ENCODE results near the gene RALGPS1.

RALGPS1 gene

GRCh38 chr9:127224883-127225739, 310.5 kb downstream of the RALGPS1 start:
- DNase-seq (ENCODE audit: low read depth), result peak; percentile 73

DNA sequence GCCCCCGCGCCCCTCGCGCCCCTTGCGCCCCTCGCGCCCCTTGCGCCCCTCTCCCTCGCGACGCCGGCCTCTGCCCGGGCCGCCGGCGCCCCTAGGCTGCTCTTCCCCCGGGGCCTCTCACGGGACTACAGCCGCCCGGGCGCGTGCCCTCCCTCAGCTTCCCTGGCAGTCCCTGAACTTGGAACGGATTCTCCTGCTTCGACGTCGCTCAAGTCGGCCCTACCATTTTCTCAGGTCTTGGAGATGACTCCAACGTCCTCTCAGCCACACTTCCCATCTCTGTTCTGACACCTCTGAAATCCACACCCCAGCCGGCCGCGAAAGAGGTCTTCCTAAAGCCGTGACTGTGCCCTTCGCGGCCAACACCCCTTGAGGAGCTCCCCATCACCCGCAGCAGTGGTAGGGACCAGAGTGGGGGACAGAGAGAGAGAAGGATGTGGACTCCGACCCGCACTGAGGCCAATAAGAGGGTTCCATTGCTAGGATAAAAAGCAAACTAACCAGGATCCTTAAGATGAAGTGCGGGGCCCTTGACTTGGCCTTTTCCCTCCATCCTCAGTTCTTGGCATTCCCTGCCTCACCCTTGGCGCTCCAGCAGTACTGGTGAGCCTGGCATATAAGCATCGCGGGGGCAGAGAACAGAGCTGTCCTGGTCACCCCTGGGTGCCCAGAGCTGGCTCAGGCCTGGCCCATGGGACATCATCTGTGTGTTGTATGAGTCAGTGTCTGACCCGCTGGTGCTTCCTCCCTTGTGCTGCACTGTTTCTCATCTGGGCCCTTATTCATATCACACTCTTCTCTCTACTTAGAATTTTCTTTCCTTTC, 311.4 kb downstream of the RALGPS1 start:
- DNase-seq (ENCODE audit: low read depth), result no peak

GRCh38 chr9:127229691-127230417, 315.3 kb downstream of the RALGPS1 start:
- no peak for DNase-seq (ENCODE audit: low read depth)

- no peak for DNase-seq (ENCODE audit: low read depth)
These were observed 317.1 kb downstream of the RALGPS1 start for GRCh38 chr9:127231666-127232065.

DNA sequence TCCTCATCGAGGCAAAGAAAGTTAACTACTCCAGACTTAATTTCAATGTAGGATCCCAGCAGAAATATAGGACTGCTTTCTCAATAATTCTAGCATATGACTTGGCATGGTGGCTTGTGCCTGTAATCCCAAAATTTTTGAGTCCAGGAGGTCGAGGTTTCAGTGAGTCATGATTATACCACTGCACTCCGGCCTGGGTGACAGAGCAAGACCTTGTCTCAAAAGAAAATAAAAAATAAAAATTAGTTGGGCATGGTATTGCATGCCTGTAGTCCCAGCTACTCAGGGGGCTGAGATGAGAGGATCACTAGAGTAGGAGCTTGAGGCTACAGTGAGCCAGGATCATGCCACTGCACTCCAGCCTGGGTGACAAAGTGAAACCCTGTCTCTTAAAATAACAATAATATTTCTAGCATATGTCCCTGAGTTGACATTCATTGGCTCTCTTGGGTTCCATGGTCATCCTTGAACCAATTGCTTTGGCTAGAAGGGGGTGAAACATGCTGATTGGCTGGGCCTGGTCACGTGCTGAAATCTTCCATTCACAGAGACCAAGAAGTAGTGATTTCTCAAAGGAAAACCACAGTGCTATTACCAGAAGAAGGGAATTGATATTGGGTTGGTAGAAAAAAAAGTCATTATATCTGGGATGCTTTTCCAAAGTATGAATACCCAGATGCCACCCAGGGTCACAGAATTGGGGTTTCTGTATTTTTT, 318.4 kb downstream of the RALGPS1 start:
- DNase-seq (ENCODE audit: low read depth), result no peak

- DNase-seq (ENCODE audit: low read depth), result no peak
These were observed 319.0 kb downstream of the RALGPS1 start for GRCh38 chr9:127233550-127233949.

GRCh38 chr9:127233989-127234388, 319.4 kb downstream of the RALGPS1 start:
- no peak for DNase-seq (ENCODE audit: low read depth)

DNA sequence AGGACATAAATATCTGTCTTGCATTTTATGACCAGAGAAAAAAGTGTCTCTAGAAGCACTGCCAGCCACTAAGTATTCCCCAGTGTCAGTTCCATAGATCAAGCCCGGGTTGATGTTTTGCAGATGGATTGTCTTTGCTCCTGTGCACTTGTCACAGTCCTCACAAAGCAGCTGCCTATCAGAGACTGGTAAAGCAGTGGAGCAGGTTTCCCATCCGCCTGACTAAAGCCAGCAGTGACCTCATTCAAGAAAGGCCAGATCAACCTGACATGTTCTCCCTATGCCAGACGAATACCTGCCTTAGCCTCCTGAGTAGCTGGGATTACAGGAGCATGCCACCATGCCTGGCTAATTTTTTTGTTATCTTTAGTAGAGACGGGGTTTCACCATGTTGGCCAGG, 323.2 kb downstream of the RALGPS1 start:
- DNase-seq (ENCODE audit: low read depth), result no peak

GRCh38 chr9:127241354-127241753, 326.8 kb downstream of the RALGPS1 start:
- DNase-seq (ENCODE audit: low read depth), result no peak

DNA sequence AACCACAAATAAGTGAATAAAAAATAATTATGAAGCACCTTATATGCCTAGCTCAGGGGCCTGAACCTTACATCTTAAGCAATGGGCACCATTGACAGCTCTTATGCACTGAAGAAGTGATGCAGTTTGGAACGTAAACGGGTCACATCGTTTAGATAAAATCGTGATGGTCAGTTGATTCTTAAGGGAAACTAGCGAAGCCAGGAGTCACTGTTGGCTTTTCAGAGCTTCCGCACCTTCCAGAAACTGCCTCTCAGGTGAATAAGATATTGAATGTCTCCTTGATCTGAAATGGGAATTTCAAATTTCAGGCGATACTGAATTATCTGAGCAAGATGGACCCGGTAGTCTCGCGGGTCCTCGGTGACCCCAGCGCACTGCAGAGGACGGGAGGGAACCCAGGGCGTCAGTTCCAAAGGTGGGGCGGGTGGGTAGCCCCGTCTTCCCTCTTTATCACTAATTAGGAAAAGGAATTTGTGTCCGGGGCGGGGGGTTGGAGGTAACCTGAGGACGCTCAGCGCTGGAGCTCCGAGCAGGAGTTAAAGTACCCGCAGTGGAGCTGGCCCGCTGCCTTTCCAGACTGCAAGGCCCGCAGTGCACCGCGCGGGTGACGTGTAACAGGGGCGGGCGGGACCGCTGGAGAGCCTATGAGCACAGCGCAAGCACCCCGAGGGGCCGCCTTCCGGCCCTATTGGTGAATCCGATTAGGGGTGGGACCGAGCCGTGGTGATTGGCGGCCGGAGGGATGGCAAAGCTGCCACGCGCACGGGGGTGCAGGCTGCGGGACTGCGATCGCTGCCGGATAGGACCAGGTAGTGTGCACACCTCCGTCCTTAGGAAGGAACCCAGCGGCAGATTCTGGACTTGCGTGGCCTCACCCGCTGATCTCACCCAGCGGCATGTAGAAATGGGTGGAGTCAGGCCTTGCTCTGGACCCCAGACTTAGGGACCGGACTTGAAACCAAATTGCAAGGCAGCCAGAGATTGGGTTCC, 330.3 kb downstream of the RALGPS1 start:
- DNase-seq (ENCODE audit: low read depth), result peak; percentile 88

GRCh38 chr9:127245637-127246164, 331.1 kb downstream of the RALGPS1 start:
- DNase-seq (ENCODE audit: low read depth), result no peak

DNA sequence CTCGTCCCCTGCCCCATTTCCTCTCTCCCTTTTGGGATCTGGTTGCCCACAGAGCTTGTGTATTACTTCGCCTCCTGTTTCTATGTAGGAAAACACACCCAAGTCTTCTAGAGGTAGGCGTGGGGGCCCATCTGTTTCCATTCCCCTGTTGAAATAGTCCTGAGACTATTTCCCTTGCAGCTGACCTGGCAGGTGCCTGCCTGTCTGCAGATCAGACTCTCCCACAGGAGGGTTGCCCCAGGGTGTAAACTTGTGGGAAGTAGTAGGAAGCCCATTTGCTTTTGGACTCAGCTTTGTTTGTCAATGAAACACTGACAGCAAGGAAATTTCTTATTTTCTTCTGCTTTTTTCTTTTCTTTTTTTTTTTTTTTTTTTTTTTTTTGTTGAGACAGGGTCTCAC, 333.7 kb downstream of the RALGPS1 start:
- DNase-seq (ENCODE audit: low read depth), result no peak

GRCh38 chr9:127249877-127250276, 335.3 kb downstream of the RALGPS1 start:
- DNase-seq (ENCODE audit: low read depth), result no peak

GRCh38 chr9:127250896-127251391, 336.4 kb downstream of the RALGPS1 start:
- no peak for DNase-seq (ENCODE audit: low read depth)

DNA sequence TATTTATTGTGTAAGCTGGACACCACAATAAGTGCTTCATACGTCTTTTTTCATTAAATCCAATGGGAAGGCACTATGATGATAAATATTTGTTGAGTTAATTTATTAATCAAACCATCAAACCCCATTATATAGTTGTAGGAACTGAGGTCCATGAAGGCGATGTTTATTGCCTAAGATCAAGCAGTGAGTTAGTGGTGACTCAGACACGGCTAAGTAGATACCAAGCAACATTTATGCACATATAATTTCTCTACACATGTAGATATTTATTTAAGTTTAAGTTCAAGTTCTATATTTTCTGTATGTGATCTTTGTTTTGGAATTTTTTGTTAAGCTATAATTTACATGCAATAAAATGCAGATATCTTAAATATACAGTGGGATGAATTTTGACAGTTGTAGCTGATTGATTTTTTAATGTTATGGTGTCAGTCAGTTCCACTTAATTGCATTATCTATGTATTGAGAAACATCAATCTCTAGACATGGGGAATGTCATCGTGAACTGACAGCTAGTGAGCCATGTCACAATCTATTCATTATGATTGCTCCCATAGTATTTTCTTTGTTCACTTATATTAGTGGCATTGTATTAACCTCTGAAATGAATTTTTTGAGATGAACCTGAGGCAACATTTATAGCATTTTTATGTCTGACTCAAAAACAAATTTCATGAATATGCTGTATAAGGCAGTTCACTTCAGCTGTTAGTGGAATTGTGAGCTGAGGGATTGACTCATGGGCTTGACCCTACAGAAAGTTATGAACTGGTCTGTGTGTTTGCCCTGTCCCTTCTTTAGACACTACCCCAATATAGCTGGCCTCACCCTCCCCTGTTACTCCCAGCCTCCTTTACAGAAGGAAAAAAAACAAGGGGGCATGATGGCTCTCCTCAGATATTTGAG, 338.1 kb downstream of the RALGPS1 start:
- DNase-seq (ENCODE audit: low read depth), result no peak

DNA sequence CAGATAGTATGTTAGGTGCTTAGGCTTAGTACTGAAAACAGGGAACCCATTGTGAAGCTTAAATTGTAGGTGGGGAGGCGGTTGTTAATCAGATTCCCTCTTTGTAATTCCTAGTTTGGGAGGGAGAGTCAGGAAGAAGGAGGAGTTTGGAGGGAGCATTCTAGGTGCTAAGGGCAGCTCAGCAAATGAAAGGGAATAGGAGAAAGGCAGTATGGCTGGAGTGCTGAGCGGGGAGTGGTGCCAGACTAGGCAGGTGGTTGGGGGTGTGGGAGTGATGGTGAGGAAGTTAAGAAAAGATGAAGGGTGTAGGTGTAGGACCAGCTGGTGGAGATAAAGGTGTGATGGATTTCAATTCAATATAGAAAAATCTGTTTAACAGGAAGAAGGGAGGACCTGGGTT, 338.9 kb downstream of the RALGPS1 start:
- DNase-seq (ENCODE audit: low read depth), result no peak

GRCh38 chr9:127255692-127256091, 341.1 kb downstream of the RALGPS1 start:
- no peak for DNase-seq (ENCODE audit: low read depth)

DNA sequence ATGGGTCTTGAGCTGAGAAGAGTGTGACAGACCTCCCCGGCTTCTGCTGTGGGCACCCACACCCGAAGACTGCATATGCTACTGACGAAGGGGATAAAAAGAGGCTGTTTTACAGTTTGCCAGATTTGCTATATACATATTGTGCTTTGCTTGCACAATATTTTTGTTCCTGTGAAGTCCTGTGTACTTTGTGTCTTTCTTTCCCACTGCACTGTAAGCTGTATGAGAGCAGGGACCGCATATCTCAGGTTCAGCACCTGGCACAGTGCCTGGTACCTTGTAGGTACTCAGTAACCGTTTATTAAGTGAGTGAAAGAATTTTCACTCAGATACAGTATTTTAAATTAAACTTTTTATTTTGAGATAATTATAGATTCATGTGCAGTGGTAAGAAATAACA, 341.7 kb downstream of the RALGPS1 start:
- DNase-seq (ENCODE audit: low read depth), result no peak
